ENCODE results near the gene MGAT4C.

GRCh38 chr12:86293682-86294240 is 37.6 kb upstream of the MGAT4C start:
- no peak for TF ChIP-seq CTCF (IDR thresholded peaks at IDR 0.05; ENCODE audit: low read depth, low read length)
- TF ChIP-seq POLR2A (IDR thresholded peaks at IDR 0.05; ENCODE audit: extremely low read depth, insufficient read length), result no peak
